Measurements from ENCODE around the gene BMPR1A.

- no peak for TF ChIP-seq CTCF (IDR thresholded peaks at IDR 0.05)
- no peak for TF ChIP-seq POLR2A (IDR thresholded peaks at IDR 0.05)
Observed at GRCh38 chr10:86729677-86730076, 26.7 kb upstream of the BMPR1A start.
